ENCODE data around the gene SYK.

GRCh38 chr9:90787771-90788460 lies 13.7 kb upstream of the SYK start:
- TF ChIP-seq CTCF (IDR thresholded peaks at IDR 0.05), result no peak
- no peak for TF ChIP-seq EZH2 (IDR thresholded peaks at IDR 0.05)
